GM12878 (cell line): ENCODE data around the gene CDC42SE2. TPM values are rescaled to one million over a fixed set of nuclear protein-coding genes. Genes with fewer than 3 reads are reported as not detected.

Source experiments
- ATAC-seq: fragments of 200-7000 bp; cut with Tn5 transposase; 3 replicates; pipeline ENCODE4 v1.9.1; 2020; ENCODE audit warnings: mild to moderate bottlenecking, moderate library complexity
- BruUV-seq: library from RNA; stranded (reverse); fragments of 400-500 nt; replicated peaks from 2 replicates; lab custom pipeline; 2021; lab: Mats Ljungman, UMichigan
- CTCF ChIA-PET: fragments of 300-600 bp; sonication (Branson Sonifier 250); formaldehyde crosslinking; extraction: SDS; loops from one replicate; lab custom pipeline; 2021; ENCODE audit warnings: inconsistent platforms; lab: Yijun Ruan, JAX
- POLR2A ChIA-PET: fragments of 350-600 bp; formaldehyde crosslinking; extraction: SDS; loops from one replicate; lab custom pipeline; 2021; ENCODE audit warnings: inconsistent platforms; lab: Charles Lee
- RAD21 ChIA-PET: fragments of 300-600 bp; sonication (Branson Sonifier 250); formaldehyde crosslinking; loops from one replicate; lab custom pipeline; 2023; ENCODE audit warnings: antibody characterized with exemption; ENCODE audit not compliant: unreplicated experiment; lab: Charles Lee
- SMC1A ChIA-PET: fragments of 300-600 bp; sonication (Branson Sonifier 250); formaldehyde crosslinking; loops from one replicate; lab custom pipeline; 2023; ENCODE audit not compliant: unreplicated experiment, uncharacterized antibody; lab: Charles Lee
- DNase-seq: peaks from one replicate; pipeline ENCODE4 v3.0.0-alpha.2; 2011; ENCODE audit warnings: low read depth, low spot score
- FAIRE-seq: peaks from 3 replicates; lab custom pipeline; 2011; peaks lifted over from hg19 to GRCh38; lab: Jason Lieb, UNC
- H2AFZ ChIP-seq: 2 replicates; pipeline ENCODE4 v1.6.0; 2011; ENCODE audit warnings: low read depth, low read length, control low read depth; ENCODE audit not compliant: control insufficient read depth
- H3K27ac ChIP-seq: 2 replicates; pipeline ENCODE4 v1.5.1; 2011; ENCODE audit warnings: control low read depth; ENCODE audit not compliant: control insufficient read depth, insufficient read depth
- H3K27me3 ChIP-seq, 2 experiments: replicated peaks in 1 of 2; 2 replicates each; pipeline versions ENCODE4 v1.6.0 to v1.6.1; 2011; ENCODE audit warnings: low read length in 1 of 2; ENCODE audit not compliant: control insufficient read depth in 2 of 2, insufficient read depth in 2 of 2
- H3K36me3 ChIP-seq, 2 experiments: 2 replicates each; pipeline ENCODE4 v1.5.1; 2011; ENCODE audit warnings: low read length in 1 of 2; ENCODE audit not compliant: control insufficient read depth in 2 of 2, insufficient read depth in 2 of 2
- H3K4me1 ChIP-seq: 2 replicates; pipeline ENCODE4 v1.6.1; 2011; ENCODE audit warnings: mild to moderate bottlenecking, low read length, moderate library complexity, mixed read lengths; ENCODE audit not compliant: control insufficient read depth, insufficient read depth
- H3K4me2 ChIP-seq: 2 replicates; pipeline ENCODE4 v1.6.0; 2011; ENCODE audit warnings: control low read depth; ENCODE audit not compliant: control insufficient read depth, insufficient read depth
- H3K4me3 ChIP-seq: fragments of 200-600 bp; sonication (generic); 2 replicates; pipeline ENCODE4 v1.5.1; 2016
- H3K79me2 ChIP-seq: 2 replicates; pipeline ENCODE4 v1.6.0; 2011; ENCODE audit warnings: low read length; ENCODE audit not compliant: control insufficient read depth, insufficient read depth
- H3K9ac ChIP-seq: 2 replicates; pipeline ENCODE4 v1.8.0; 2011; ENCODE audit warnings: low read length, control low read depth, mixed read lengths; ENCODE audit not compliant: control insufficient read depth, insufficient read depth
- H3K9me3 ChIP-seq: replicated peaks from 3 replicates; pipeline ENCODE4 v1.5.1; 2011; ENCODE audit warnings: mild to moderate bottlenecking, low read length; ENCODE audit not compliant: control insufficient read depth, insufficient read depth
- H4K20me1 ChIP-seq: 2 replicates; pipeline ENCODE4 v1.6.0; 2011; ENCODE audit not compliant: control insufficient read depth, insufficient read depth
- CHD1 ChIP-seq: IDR thresholded peaks from 2 replicates; pipeline ENCODE4 v1.6.1; 2012; ENCODE audit warnings: low read depth, low read length, improper control_type of control experiment
- EED ChIP-seq: sonication (generic); IDR thresholded peaks from 2 replicates; pipeline ENCODE4 v1.6.1; 2016; ENCODE audit warnings: antibody characterized with exemption, low read depth
- HCFC1 ChIP-seq: fragments of 150-350 bp; IDR thresholded peaks from 2 replicates; pipeline ENCODE4 v1.6.1; 2014; ENCODE audit warnings: low read length
- IRF3 ChIP-seq: fragments of 450-650 bp; IDR thresholded peaks from 2 replicates; pipeline ENCODE4 v1.6.1; 2014; ENCODE audit warnings: mild to moderate bottlenecking
- JUND ChIP-seq: IDR thresholded peaks from 2 replicates; pipeline ENCODE4 v1.6.1; 2012; ENCODE audit warnings: low read depth, mild to moderate bottlenecking, low read length, improper control_type of control experiment, moderate library complexity
- NR2F1 ChIP-seq: fragments of 450-650 bp; conservative IDR thresholded peaks from 2 replicates; pipeline ENCODE4 v1.6.1; 2017; ENCODE audit warnings: mild to moderate bottlenecking
- PBX3 ChIP-seq: IDR thresholded peaks from 2 replicates; pipeline ENCODE4 v1.6.1; 2011; ENCODE audit warnings: mild to moderate bottlenecking, low read depth, low read length, moderate library complexity; ENCODE audit not compliant: insufficient replicate concordance
- RAD21 ChIP-seq: IDR thresholded peaks from 2 replicates; pipeline ENCODE4 v1.6.1; 2011; ENCODE audit warnings: mild to moderate bottlenecking, low read depth, low read length, moderate library complexity; ENCODE audit not compliant: insufficient read depth
- RBBP5 ChIP-seq: fragments of 200-600 bp; sonication (generic); conservative IDR thresholded peaks from 2 replicates; pipeline ENCODE4 v1.6.1; 2016
- RFX5 ChIP-seq: IDR thresholded peaks from 2 replicates; pipeline ENCODE4 v1.6.1; 2011; ENCODE audit warnings: low read depth, low read length, improper control_type of control experiment
- SREBF1 ChIP-seq: IDR thresholded peaks from 2 replicates; pipeline ENCODE4 v1.6.1; 2012; ENCODE audit warnings: mild to moderate bottlenecking, low read length
- SRF ChIP-seq, 2 experiments: IDR thresholded peaks; 2 replicates each; pipeline ENCODE4 v1.6.1; 2011; ENCODE audit warnings: low read depth in 2 of 2, low read length in 2 of 2, mild to moderate bottlenecking in 1 of 2, moderate library complexity in 1 of 2
- TAF1 ChIP-seq: IDR thresholded peaks from 2 replicates; pipeline ENCODE4 v1.6.1; 2011; ENCODE audit warnings: mild to moderate bottlenecking, low read depth, low read length, borderline replicate concordance
- TBL1XR1 ChIP-seq: IDR thresholded peaks from 2 replicates; pipeline ENCODE4 v1.6.1; 2012; ENCODE audit warnings: low read depth, low read length, improper control_type of control experiment
- USF1 ChIP-seq: IDR thresholded peaks from 2 replicates; pipeline ENCODE4 v1.6.1; 2011; ENCODE audit warnings: borderline replicate concordance, low read depth, mild to moderate bottlenecking, moderate library complexity, mixed read lengths, low read length; ENCODE audit not compliant: insufficient read depth; ENCODE audit errors: extremely low read length
- ZNF687 ChIP-seq: fragments of 450-650 bp; IDR thresholded peaks from 2 replicates; pipeline ENCODE4 v1.6.1; 2017; ENCODE audit warnings: mild to moderate bottlenecking, moderate library complexity
- ZSCAN29 ChIP-seq: fragments of 450-650 bp; IDR thresholded peaks from 2 replicates; pipeline ENCODE4 v1.6.1; 2017; ENCODE audit warnings: mild to moderate bottlenecking, moderate library complexity
- ZZZ3 ChIP-seq: IDR thresholded peaks from 2 replicates; pipeline ENCODE4 v1.6.1; 2011; ENCODE audit warnings: low read depth; ENCODE audit not compliant: control insufficient read depth, insufficient read length
- WGBS: methylation state at CpG from one replicate; pipeline ENCODE4 v1.1.6; 2016; ENCODE audit warnings: low lambda C conversion rate; ENCODE audit not compliant: insufficient replicate concordance, insufficient coverage; ENCODE audit errors: missing lambda C conversion rate; 5-methylcytosine and 5-hydroxymethylcytosine counted together
- in situ Hi-C: fragments of 300-500 bp; cut with MboI; formaldehyde crosslinking; loops from 9 replicates; pipeline ENCODE4 v1.14.3; 2018; ENCODE audit warnings: mixed read lengths
- intact Hi-C: fragments of 100-400 bp; cut with micrococcal nuclease; formaldehyde crosslinking; loops from one replicate; pipeline ENCODE4 v1.14.2; 2022; ENCODE audit not compliant: unreplicated experiment
- polyA plus RNA-seq, 11 experiments: library from polyadenylated mRNA; depleted of rRNA in 4 of 11; unstranded in 6 of 11; stranded (reverse) in 5 of 11; fragments of >200 nt; fragmentation: Nextera tagmentation in 4 of 11; fragmentation: Illumina TruSeq in 1 of 11; extraction: Ambion mirVana in 4 of 11; extraction: Trizol in 1 of 11; gene quantifications; 1 replicate in 1 of 11; 2 replicates in 10 of 11; pipeline versions ENCODE4 v1.2.1 to v1.2.3, GENCODE V29; 2011 to 2016; ENCODE audit warnings: inconsistent platforms in 2 of 11, missing spikeins in 2 of 11, low read depth in 1 of 11
- total RNA-seq, 4 experiments: library from RNA; depleted of rRNA in 3 of 4; stranded (reverse); fragments of >200 nt in 3 of 4; fragmentation: Illumina TruSeq in 1 of 4; extraction: Trizol in 1 of 4; gene quantifications; 2 replicates each; pipeline versions ENCODE4 v1.2.1 to v1.2.3, GENCODE V29; 2013 to 2021

CDC42SE2 gene
- total and polyA plus RNA-seq, 10 of the 15 experiments (the other 5 are each of a cell fraction or from before 2014, with no cell fraction given), result 57.0 to 148 (median 80.3) TPM

GRCh38 chr5:131389869-131390265 is 126.0 kb downstream of the CDC42SE2 start:
- SMC1A ChIA-PET, result interaction anchor here (0.9 to 1.3 kb wide), 4 partner anchors 33 to 124 kb away, joined by 3 to 5 read pairs (median 3); no protein-coding TSS in a partner anchor
- peaks cover 5 to 31% of the 10 kb centered on the region in 2 experiments for H3K36me3 ChIP-seq
- DNase-seq, result no peak
- H3K27me3 ChIP-seq, result no peaks in the 10 kb centered on the region
- no peaks in the 10 kb centered on the region for H3K9me3 ChIP-seq
- WGBS, result 100% methylated on average over 1 of the region's 1 CpG
- no peak overlapping the region for H3K27ac ChIP-seq
- no peak for ATAC-seq
- no peak overlapping the region for H2AFZ ChIP-seq
- no TSS peak for BruUV-seq
- CTCF ChIA-PET, result interaction anchor here (0.6 to 0.9 kb wide), 3 partner anchors 10 to 114 kb away, joined by 3 to 4 read pairs (median 3); no protein-coding TSS in a partner anchor
- POLR2A ChIA-PET, result interaction anchor here (2.7 kb wide), 1 partner anchor 8 kb away, joined by 9 read pairs; no protein-coding TSS in a partner anchor
- H3K4me3 ChIP-seq, result no peak overlapping the region
- TF ChIP-seq TBL1XR1 (no peak), RBBP5 (no peak), RFX5 (no peak), USF1 (no peak), TAF1 (no peak), HCFC1 (no peak), JUND (no peak), NR2F1 (no peak), RAD21 (no peak), PBX3 (no peak), EED (no peak), ZNF687 (no peak), ZSCAN29 (no peak), CHD1 (no peak), IRF3 (no peak), SREBF1 (no peak), ZZZ3 (no peak), SRF (IDR thresholded peaks at IDR 0.05; ENCODE audit: low read depth in 2 of 2, low read length in 2 of 2) (no peak)
- H3K4me1 ChIP-seq, result peaks cover 17% of the 10 kb centered on the region
- peaks cover 17% of the 10 kb centered on the region for H3K79me2 ChIP-seq
- in situ Hi-C loops, result no loop called here
- RAD21 ChIA-PET, result interaction anchor here (1.4 kb wide), 1 partner anchor 114 kb away, joined by 3 read pairs; no protein-coding TSS in a partner anchor
- H4K20me1 ChIP-seq, result no peaks in the 10 kb centered on the region
- intact Hi-C loops, result no loop called here
- no peak overlapping the region for H3K9ac ChIP-seq
- FAIRE-seq, result no peak
- H3K4me2 ChIP-seq, result no peak overlapping the region
